CD4-positive, alpha-beta T cell treated with Interleukin-21 for 1 hour (primary cell): ENCODE results near the gene CCDC34.
"Not testable (repeated sequence)": the region's sequence is repeated elsewhere in the genome, so short reads cannot be mapped to it uniquely, and the experiment has no call there.

ENCODE experiments used
- DNase-seq: peaks from one replicate; pipeline ENCODE4 v3.0.0-alpha.2; 2020

The CCDC34 gene

DNA sequence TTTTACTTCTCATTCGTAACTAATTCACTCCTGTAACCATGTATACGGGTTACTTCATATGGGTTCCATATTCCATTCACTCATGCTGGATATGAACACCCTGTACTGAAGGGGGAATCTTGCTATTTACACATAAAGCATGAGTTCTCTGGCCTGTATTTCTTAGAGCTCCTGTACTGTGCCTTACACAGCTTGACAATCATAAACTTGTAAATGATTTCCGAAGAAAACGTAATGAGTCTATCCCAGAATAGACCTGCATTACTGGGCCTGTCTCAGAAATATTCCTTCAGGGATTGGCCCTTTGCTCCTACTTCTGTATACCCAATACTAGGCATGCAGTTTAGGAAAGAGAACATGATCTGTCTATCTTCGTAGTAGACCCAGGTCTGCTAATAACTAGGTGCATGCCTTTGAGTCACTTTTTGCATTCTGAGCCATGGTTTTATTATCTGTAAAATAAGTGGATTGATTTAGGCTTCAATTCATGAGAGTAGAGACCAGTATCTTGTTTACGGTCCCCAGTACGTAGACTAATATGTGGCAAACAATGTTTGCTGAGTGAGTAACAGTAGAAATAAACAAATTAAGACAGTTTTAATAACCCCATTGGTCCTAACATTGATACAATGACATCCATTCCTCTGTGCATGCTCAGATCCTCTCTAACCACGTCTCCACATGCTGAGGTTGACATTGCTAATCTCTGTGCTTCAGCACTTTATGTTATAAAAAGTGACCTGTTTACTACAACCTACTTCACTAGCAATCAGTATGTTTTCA is 1.2 kb downstream of the CCDC34 start:
- no peak for DNase-seq

DNA sequence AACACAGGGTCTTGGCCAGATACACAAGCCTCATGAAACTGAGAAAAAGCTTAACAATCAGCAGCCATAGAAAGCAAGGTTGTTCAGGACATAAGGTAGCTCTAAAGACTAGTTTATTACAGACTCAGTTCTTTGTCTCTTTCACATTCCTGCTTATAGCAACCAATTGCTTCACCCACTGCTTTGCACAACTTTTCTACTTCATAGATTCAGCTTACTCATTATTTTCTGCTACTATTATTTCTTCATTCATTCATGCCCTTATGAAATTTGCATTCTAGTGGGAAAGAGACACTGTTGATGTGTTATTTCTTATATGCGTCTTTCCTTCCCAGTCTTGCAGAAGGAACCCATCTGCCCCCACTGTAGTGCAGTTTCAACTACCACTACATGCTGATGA is 4.7 kb downstream of the CCDC34 start:
- no peak for DNase-seq

GRCh38 chr11:27357250-27357649 is 5.8 kb downstream of the CCDC34 start:
- DNase-seq: no peak

DNA sequence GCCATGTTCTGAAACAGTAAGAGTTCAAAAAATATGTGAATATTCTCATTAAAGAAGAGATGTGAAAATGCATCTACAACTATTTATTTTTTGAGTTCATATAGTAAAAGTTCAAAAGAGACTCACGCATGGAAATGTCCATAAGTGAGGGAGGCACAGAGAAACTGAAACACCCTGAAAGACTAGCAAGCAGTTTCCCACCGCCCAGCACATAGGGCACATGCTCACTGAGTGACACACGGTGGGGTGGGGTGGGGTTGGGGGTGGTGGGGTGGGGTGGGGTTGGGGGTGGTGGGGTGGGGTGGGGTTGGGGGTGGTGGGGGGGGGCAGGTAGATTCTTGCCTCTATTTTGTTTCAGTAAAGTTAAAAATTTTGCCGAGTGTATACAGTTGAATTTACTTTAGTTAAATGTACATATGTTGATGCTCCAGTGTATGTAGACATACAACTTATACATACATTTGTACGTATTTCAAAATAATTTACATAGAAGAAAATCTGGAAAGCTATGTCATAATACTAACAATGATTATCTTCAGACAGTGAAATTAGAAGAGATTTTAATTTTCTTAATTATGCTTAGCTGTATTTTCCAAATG is 6.3 kb downstream of the CCDC34 start:
- no peak for DNase-seq

DNA sequence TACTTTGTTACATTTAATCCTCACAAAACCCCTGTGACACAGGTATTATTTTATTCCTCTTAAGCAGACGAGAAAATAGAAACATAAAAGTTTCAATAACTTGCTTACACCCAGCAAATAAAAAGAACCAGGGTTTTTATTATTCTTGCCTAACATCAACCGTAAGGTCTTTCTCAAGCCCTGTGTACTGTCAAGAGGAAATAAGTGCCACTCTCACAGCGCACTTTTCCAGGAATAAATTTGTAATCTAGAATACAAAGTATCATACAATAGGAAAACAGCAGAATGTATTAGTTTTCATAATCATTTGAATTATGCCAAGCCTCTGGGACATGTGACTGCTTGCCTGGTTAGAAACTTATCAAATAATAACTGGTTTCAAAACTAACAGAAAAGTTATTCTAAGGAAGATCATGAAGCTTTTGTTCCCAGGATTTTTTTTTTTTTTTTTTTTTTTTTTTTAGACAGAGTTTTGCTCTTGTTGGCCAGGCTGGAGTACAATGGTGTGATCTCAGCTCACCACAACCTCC is 7.4 kb downstream of the CCDC34 start:
- no peak for DNase-seq

GRCh38 chr11:27354359-27354965 is 8.6 kb downstream of the CCDC34 start:
- DNase-seq: no peak

GRCh38 chr11:27353593-27354358 is 9.2 kb downstream of the CCDC34 start:
- no peak for DNase-seq

GRCh38 chr11:27352781-27353180 is 10.2 kb downstream of the CCDC34 start:
- DNase-seq: no peak

DNA sequence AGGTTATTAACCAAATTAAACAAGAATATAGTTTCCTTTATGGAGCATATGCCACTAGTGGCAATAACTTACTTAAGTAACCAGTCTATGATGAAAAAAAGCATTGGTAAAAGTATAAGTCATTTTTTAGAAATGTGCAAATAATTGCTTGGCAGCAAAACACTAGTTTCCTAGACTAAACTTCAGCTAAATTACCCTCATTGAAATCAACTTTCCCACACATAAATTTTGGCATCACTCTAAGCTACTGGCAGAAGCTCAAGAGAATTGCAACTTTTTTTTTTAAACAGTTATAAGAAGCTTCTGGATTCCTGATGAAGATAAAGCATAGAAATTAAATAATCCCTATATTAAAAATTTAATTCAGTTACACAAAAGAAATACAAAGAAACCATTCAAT is 12.5 kb downstream of the CCDC34 start:
- no peak for DNase-seq

DNA sequence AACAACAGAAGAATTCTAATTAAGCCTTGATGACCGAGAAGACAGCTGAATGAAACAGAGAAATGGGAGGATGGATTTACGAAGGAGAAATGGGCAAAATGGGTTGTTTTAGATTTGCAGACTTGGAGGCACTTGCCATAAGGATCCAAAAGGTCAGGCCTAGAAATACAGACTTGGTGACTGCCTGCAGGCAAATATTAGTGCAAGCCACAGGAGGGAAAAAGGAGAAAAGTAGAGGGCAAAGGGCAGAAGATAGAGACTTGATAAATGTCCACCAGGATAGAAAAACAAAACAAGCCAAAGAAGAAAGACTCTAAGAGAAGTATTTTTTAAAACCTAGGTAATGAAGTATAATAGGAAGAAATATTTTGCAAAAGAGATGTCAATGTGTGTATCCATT is 13.1 kb downstream of the CCDC34 start:
- DNase-seq: no peak

GRCh38 chr11:27348340-27348873 is 14.6 kb downstream of the CCDC34 start:
- no peak for DNase-seq

DNA sequence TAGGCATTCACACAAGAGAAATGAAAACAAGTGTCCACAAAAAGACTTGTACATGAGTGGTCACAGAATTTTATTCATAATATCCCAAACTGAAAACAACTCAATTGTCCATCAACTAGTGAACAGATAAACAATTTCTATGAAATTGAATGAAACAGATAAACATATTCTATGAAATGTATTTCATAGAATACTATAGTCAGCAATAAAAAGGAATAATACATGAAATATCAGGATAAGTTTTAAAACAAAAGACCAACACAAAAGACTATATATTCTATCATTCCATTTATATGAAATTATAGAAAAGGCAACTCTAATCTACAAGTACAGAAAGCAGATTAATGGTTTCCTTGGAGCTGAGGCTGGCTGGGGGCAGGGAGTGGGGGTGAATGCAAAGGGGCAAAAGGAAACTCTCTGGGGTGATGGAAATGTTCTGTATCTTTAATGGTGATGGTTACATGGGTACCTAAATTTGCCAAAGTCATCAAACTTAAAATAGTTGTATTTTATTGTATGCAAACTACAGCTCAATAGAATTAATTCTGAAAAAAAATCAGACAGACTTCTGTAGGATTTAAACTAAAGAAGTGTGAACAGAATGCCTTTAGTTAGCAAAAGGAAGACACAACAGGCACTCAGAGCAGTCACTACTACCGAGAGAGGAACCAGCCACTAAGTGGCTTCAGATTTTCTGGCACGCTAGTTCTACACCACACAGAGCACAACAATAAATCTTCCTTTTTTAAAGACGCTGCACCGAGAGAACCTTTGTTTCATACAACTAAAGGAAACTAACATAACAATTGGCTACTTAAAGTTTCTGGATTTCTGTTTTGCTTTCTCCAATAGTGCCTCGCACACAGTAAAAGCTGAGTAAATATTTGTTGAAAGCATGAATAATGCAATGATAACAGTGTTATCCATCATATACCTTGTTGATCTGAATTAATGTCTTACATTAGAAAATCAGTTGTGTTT is 15.4 kb downstream of the CCDC34 start:
- DNase-seq: no peak

DNA sequence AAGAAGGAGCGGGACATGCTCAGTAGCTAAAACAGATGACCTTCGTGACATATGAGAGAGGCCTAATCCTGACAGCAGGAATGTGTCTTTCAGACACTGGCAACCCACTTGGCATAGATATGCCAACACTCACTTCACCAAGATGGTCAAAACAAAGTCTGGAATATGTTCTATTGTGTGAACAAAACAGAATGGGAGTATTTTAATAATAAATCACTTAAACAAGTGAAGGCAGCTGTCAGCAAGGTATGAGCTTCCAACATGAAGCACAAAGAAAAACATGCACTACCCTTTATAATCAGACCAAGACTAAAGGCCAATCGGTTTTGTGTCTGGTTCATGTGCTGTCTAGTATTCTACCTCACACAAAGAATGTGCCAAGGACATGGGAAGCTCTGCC is 23.1 kb downstream of the CCDC34 start:
- no peak for DNase-seq

DNA sequence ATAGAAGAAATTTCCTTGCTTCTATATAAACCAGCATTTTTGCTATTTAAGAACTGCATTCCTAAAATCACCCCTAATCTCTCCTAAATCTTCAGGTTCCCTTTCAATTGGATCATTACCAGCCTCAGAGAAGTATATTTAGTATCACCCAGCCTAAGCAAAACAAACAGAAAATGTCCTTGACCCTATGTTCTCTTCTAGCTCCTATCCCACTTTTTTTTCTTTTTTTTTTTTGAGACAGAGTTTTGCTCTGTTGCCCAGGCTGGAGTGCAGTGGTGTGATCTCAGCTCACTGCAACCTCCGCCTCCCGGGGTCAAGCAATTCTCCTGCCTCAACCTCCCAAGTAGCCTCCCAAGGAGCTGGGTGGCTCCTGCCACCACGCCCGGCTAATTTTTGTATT is 28.3 kb downstream of the CCDC34 start:
- not testable (repeated sequence) for DNase-seq

GRCh38 chr11:27331981-27332380 is 31.0 kb downstream of the CCDC34 start:
- no peak for DNase-seq

- no peak for DNase-seq
Measured at GRCh38 chr11:27330633-27331270, 32.3 kb downstream of the CCDC34 start.

- no peak for DNase-seq
Measured at GRCh38 chr11:27329867-27330632, 33.0 kb downstream of the CCDC34 start.

DNA sequence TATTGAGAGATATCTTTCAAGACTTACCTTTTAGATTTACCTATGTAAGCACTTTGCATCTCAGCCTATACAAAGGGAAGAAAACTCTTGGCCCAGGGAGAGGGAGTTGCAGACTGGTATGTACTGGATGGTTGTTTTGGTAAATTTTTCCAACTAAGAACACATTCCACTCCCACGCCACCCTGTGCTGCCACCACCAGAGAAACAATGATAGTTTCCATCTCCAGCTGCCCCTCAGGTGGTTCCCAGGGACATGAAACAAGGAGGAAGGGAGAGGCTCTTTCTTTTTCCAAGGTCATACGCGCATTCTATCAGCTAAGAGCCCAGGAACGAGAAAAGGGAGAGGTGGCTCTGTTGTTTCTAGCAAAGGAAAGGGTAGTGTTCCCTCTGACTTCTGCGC is 34.4 kb downstream of the CCDC34 start:
- DNase-seq: no peak

DNA sequence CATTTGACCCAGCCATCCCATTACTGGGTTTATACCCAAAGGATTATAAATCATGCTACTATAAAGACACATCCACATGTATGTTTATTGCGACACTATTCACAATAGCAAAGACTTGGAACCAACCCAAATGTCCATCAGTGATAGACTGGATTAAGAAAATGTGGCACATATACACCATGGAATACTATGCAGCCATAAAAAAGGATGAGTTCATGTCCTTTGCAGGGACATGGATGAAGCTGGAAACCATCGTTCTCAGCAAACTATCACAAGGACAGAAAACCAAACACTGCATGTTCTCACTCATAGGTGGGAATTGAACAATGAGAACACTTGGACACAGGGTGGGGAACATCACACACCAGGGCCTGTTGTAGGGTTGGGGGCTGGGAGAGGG is 36.0 kb downstream of the CCDC34 start:
- DNase-seq: not testable (repeated sequence)

- not testable (repeated sequence) for DNase-seq
Measured at GRCh38 chr11:27322196-27322595, 40.8 kb downstream of the CCDC34 start.
